ENCODE data around the gene CA14. TPM values are rescaled to one million over a fixed set of nuclear protein-coding genes. Genes with fewer than 3 reads are reported as not detected.
"Not testable (repeated sequence)": the region's sequence is repeated elsewhere in the genome, so short reads cannot be mapped to it uniquely, and the experiment has no call there.

The CA14 gene
- total and polyA plus RNA-seq, 10 donors, result not detected

DNA sequence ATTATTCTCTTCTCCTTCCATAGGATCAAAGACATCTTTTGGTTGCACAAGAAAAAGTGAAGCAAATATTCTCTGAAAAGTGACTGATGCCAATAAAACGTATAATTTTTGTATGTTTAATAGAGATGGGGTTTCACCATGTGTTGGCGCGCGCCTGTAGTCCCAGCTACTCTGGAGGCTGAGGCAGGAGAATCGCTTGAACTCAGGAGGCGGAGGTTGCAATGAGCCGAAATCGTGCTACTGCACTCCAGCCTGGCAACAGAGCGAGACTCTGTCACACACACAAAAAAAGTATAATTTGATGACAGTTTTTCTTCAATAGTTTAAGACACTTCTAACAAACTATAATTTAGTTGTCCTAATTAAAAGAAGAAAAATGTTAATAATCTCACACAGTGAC is 45.5 kb upstream of the CA14 start:
- H3K27me3 ChIP-seq (replicated peaks in 1 of 7), result no peaks in the 10 kb centered on the region
- no peak for TF ChIP-seq POLR2AphosphoS5 (IDR thresholded peaks at IDR 0.05)
- no peak for TF ChIP-seq POLR2A (IDR thresholded peaks at IDR 0.05)
- TF ChIP-seq, protein P1, sequence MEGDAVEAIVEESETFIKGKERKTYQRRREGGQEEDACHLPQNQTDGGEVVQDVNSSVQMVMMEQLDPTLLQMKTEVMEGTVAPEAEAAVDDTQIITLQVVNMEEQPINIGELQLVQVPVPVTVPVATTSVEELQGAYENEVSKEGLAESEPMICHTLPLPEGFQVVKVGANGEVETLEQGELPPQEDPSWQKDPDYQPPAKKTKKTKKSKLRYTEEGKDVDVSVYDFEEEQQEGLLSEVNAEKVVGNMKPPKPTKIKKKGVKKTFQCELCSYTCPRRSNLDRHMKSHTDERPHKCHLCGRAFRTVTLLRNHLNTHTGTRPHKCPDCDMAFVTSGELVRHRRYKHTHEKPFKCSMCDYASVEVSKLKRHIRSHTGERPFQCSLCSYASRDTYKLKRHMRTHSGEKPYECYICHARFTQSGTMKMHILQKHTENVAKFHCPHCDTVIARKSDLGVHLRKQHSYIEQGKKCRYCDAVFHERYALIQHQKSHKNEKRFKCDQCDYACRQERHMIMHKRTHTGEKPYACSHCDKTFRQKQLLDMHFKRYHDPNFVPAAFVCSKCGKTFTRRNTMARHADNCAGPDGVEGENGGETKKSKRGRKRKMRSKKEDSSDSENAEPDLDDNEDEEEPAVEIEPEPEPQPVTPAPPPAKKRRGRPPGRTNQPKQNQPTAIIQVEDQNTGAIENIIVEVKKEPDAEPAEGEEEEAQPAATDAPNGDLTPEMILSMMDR (IDR thresholded peaks at IDR 0.05 in 8 of 11, conservative IDR thresholded peaks at IDR 0.05 in 3 of 11), result no peak
- H3K9me3 ChIP-seq, result no peaks in the 10 kb centered on the region
- H3K4me3 ChIP-seq, result no peak overlapping the region
- H3K27ac ChIP-seq, result no peak overlapping the region
- peaks cover 3 to 15% (median 11%) of the 10 kb centered on the region in 6 donors for H3K4me1 ChIP-seq
- 94 to 98% (median 96%) methylated on average over 9 of the region's 9 CpGs for WGBS, 5 donors
- no peaks in the 10 kb centered on the region for H3K36me3 ChIP-seq
- DNase-seq, result no peak
- intact Hi-C loops (cut with DNase I; ENCODE audit: low total_unique reads), result no loop called here

DNA sequence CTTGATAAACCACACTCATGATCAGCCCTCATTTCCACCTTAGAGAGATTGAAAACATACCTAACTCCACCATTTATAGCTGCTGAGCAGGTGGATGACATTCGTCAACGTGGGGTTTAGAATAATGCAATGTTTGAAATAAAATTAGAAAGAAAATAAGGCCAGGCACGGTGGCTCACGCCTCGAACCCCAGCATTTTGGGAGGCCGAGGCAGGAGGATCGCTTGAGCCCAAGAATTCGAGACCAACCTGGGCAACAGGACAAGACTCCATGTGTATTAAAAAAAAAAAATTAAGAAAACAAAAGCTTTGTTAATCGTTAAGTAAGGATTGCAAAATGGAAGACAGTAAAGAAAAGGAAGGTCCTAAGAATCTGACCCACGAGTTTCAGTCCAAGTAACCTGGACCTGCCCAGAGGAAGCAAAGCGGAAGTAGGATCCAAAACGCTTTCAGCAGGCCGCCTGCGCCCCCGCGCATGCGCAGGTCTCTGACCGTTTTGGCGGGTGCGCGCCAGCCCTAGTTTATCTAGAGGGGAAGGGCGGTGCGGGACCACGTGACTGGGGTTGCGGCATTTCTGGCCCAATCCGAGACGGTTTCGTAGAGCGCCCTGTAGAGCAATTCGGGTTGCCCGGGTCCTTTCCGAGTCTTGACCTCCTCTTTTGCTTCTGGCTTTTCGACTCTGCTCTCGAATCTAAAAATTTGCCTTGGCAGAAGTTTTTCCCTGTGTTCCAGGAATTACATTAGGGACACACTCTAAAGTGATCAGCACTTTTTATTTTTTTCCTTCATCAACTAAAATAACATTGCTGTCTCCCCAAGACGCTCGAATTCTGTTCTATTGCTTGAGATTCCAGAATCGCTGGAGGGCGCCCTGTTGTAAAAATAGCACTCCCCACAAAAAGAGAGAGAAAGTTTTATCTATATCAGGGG is 44.1 kb upstream of the CA14 start:
- WGBS, 5 donors, result 18 to 19% (median 18%) methylated on average over 38 of the region's 38 CpGs
- intact Hi-C loops (cut with DNase I; ENCODE audit: low total_unique reads), result no loop called here
- DNase-seq, result peak; percentile 97
- Histone ChIP-seq H3K9me3 (no peaks in the 10 kb centered on the region), H3K36me3 (no peaks in the 10 kb centered on the region), H3K4me3 (peak overlapping the region; percentile 5 to 71 (median 42)), H3K27ac (peak overlapping the region; percentile 7 to 90 (median 88)), H3K4me1 (peaks cover 3 to 15% (median 11%) of the 10 kb centered on the region in 6 donors), H3K27me3 (replicated peaks in 1 of 7) (no peaks in the 10 kb centered on the region)
- TF ChIP-seq, protein P1 (IDR thresholded peaks at IDR 0.05 in 8 of 11, conservative IDR thresholded peaks at IDR 0.05 in 3 of 11), result peak in 5 of 11 experiments; percentile 24 to 41 (median 29)
- TF ChIP-seq POLR2AphosphoS5 (IDR thresholded peaks at IDR 0.05), result peak; percentile 72 to 85 (median 81)
- no peak for TF ChIP-seq POLR2A (IDR thresholded peaks at IDR 0.05)

DNA sequence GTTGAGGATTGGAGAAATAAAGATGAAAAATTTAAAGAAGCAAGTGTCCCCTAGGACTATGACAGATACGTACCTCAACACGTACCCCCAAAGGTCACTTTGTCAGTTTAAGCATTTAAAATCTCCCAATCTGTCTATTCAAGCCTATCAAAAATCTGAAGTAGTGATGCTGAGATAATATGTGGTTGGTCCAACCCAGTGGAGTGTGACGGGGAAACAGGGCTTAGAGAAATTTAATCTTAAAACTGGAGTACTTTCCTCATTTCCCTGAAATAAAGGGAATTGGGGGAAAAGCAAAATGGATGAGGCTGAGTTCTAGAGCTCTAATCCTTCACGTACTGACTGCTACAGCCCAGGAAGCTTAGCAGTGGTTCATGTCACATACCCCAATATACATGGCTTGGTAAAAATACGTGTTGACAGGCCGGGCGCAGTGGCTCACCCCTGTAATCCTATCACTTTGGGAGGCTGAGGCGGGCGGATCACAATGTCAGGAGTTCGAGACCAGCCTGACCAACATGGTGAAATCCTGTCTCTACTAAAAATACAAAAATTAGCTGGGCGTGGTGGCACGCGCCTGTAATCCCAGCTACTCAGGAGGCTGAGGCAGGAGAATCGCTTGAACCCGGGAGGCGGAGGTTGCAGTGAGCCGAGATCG is 43.3 kb upstream of the CA14 start:
- H3K27me3 ChIP-seq (replicated peaks in 1 of 7); intact Hi-C loops (cut with DNase I; ENCODE audit: low total_unique reads); H3K9me3 ChIP-seq; DNase-seq; H3K36me3 ChIP-seq: not testable (repeated sequence)
- H3K4me1 ChIP-seq, result peaks cover 3 to 15% (median 11%) of the 10 kb centered on the region in 6 donors
- peak overlapping the region; percentile 7 to 90 (median 88) for H3K27ac ChIP-seq
- 66 to 81% (median 77%) methylated on average over 10 to 18 of the region's 18 CpGs for WGBS, 5 donors
- peak overlapping the region; percentile 5 to 71 (median 42) for H3K4me3 ChIP-seq

DNA sequence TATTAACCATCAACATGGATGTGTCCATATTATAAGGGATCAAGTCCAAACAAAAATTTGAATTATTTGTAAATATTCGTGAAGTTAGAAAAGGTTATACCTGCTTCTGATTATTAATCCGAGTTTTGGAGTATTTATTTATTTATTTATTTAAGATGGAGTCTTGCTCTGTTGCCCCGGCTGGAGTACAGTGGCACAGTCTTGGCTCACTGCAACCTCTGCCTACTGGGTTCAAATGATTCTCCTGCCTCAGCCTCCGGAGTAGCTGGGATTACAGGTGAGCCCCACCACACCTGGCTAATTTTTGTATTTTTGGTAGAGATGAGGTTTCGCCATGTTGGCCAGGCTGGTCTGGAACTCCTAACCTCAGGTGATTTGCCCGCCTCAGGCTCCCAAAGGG is 41.7 kb upstream of the CA14 start:
- H3K27me3 ChIP-seq (replicated peaks in 1 of 7); H3K9me3 ChIP-seq; intact Hi-C loops (cut with DNase I; ENCODE audit: low total_unique reads); H3K4me3 ChIP-seq; H3K27ac ChIP-seq; DNase-seq: not testable (repeated sequence)
- Histone ChIP-seq H3K36me3 (peaks cover 0 to 19% (median 10%) of the 10 kb centered on the region in 6 donors), H3K4me1 (peaks cover 3 to 15% (median 11%) of the 10 kb centered on the region in 6 donors)
- 94 to 97% (median 96%) methylated on average over 6 of the region's 6 CpGs for WGBS, 5 donors

DNA sequence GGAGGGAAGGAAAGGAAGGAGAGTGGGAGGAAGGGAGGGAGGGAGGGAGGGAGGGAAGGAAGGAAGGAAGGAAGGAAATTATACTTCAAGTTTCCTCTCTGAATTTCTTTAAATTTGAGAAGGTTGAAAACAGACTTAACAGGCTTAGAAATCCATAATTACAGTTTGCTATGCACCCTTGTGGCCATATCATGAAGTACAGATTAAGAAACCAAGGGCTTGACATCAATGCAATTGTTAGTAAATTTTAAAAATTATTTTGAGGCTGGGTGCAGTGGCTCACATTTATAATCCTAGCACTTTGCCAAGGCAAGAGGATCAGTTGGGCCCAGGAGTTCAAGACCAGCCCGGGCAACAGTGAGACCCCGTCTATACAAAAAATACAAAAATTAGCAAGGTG is 36.0 kb upstream of the CA14 start:
- peaks cover 0 to 24% (median 3%) of the 10 kb centered on the region in 6 donors for H3K4me1 ChIP-seq
- H3K4me3 ChIP-seq, result no peak overlapping the region
- WGBS, 5 donors, result 92 to 97% (median 96%) methylated on average over 2 of the region's 2 CpGs
- intact Hi-C loops (cut with DNase I; ENCODE audit: low total_unique reads), result no loop called here
- peaks cover 0 to 72% (median 50%) of the 10 kb centered on the region in 6 donors for H3K36me3 ChIP-seq
- TF ChIP-seq POLR2A (IDR thresholded peaks at IDR 0.05), result no peak
- TF ChIP-seq, protein P1 (IDR thresholded peaks at IDR 0.05 in 8 of 11, conservative IDR thresholded peaks at IDR 0.05 in 3 of 11), result peak in 6 of 11 experiments; percentile 15 to 56 (median 36)
- no peak for TF ChIP-seq POLR2AphosphoS5 (IDR thresholded peaks at IDR 0.05)
- no peak for DNase-seq
- no peaks in the 10 kb centered on the region for H3K9me3 ChIP-seq
- H3K27ac ChIP-seq, result no peak overlapping the region
- no peaks in the 10 kb centered on the region for H3K27me3 ChIP-seq (replicated peaks in 1 of 7)

All from spleen (tissue), 11 donors.